H9 (cell line): Measurements from ENCODE around the gene ACTRT1. TPM values are rescaled to one million over a fixed set of nuclear protein-coding genes. Genes with fewer than 3 reads are reported as not detected.

ENCODE experiments used
- DNase-seq: peaks from one replicate; pipeline ENCODE4 v3.0.0-alpha.2; 2017
- H2AFZ ChIP-seq: one replicate; pipeline ENCODE4 v1.6.1; 2013; ENCODE audit warnings: mild to moderate bottlenecking, low read length, control low read depth, moderate library complexity
- H2AK5ac ChIP-seq: 2 replicates; pipeline ENCODE4 v1.6.1; 2013; ENCODE audit warnings: low read length, control low read depth, mixed read lengths; ENCODE audit not compliant: insufficient read length
- H2BK120ac ChIP-seq: one replicate; pipeline ENCODE4 v1.6.1; 2013; ENCODE audit warnings: low read depth, mild to moderate bottlenecking, low read length, control low read depth, inconsistent platforms; ENCODE audit not compliant: poor library complexity, severe bottlenecking
- H2BK12ac ChIP-seq: 2 replicates; pipeline ENCODE4 v1.6.1; 2013; ENCODE audit warnings: low read length, control low read depth, mixed read lengths, low read depth; ENCODE audit not compliant: insufficient read length
- H2BK15ac ChIP-seq: 2 replicates; pipeline ENCODE4 v1.6.1; 2013; ENCODE audit warnings: low read depth, low read length, control low read depth
- H2BK20ac ChIP-seq: one replicate; pipeline ENCODE4 v1.6.1; 2013; ENCODE audit warnings: low read depth, mild to moderate bottlenecking, low read length, control low read depth, inconsistent platforms; ENCODE audit not compliant: poor library complexity, severe bottlenecking
- H2BK5ac ChIP-seq: 2 replicates; pipeline ENCODE4 v1.6.1; 2013; ENCODE audit warnings: low read length, control low read depth, mixed read lengths; ENCODE audit not compliant: insufficient read length
- H3K14ac ChIP-seq: 2 replicates; pipeline ENCODE4 v1.6.1; 2013; ENCODE audit warnings: low read length, control low read depth; ENCODE audit not compliant: insufficient read depth
- H3K18ac ChIP-seq: 2 replicates; pipeline ENCODE4 v1.6.1; 2013; ENCODE audit warnings: low read depth, mild to moderate bottlenecking, mixed read lengths, low read length, control low read depth; ENCODE audit not compliant: insufficient read length
- H3K23ac ChIP-seq: 2 replicates; pipeline ENCODE4 v1.6.1; 2013; ENCODE audit warnings: low read length, control low read depth, mixed read lengths, low read depth; ENCODE audit not compliant: insufficient read length
- H3K23me2 ChIP-seq: 2 replicates; pipeline ENCODE4 v1.6.1; 2013; ENCODE audit warnings: low read depth, mild to moderate bottlenecking, mixed read lengths, low read length, control low read depth; ENCODE audit not compliant: insufficient read length, poor library complexity, severe bottlenecking
- H3K27ac ChIP-seq: 2 replicates; pipeline ENCODE4 v1.5.1; 2013; ENCODE audit warnings: low read length, control low read depth, mixed read lengths, low read depth; ENCODE audit not compliant: insufficient read length
- H3K27me3 ChIP-seq: 2 replicates; pipeline ENCODE4 v1.6.1; 2013; ENCODE audit warnings: low read length, control low read depth, inconsistent platforms; ENCODE audit not compliant: insufficient read depth
- H3K4ac ChIP-seq: 2 replicates; pipeline ENCODE4 v1.6.1; 2013; ENCODE audit warnings: low read depth, mild to moderate bottlenecking, control low read depth, inconsistent platforms, low read length, moderate library complexity
- H3K4me1 ChIP-seq: 2 replicates; pipeline ENCODE4 v1.6.1; 2013; ENCODE audit warnings: low read length, control low read depth, inconsistent platforms; ENCODE audit not compliant: insufficient read depth
- H3K4me2 ChIP-seq: 2 replicates; pipeline ENCODE4 v1.6.1; 2013; ENCODE audit warnings: low read length, control low read depth, mixed read lengths; ENCODE audit not compliant: insufficient read length, insufficient read depth
- H3K56ac ChIP-seq: 2 replicates; pipeline ENCODE4 v1.6.1; 2013; ENCODE audit warnings: low read depth, mild to moderate bottlenecking, mixed read lengths, low read length, control low read depth; ENCODE audit not compliant: insufficient read length
- H3K79me1 ChIP-seq: 2 replicates; pipeline ENCODE4 v1.6.1; 2013; ENCODE audit warnings: low read depth, mild to moderate bottlenecking, moderate library complexity, low read length, control low read depth, inconsistent platforms; ENCODE audit not compliant: insufficient read depth, poor library complexity, severe bottlenecking
- H3K79me2 ChIP-seq: 2 replicates; pipeline ENCODE4 v1.6.1; 2013; ENCODE audit warnings: low read length, control low read depth, inconsistent platforms; ENCODE audit not compliant: insufficient read depth
- H3K9ac ChIP-seq: 2 replicates; pipeline ENCODE4 v1.6.1; 2013; ENCODE audit warnings: low read length, control low read depth, mixed read lengths; ENCODE audit not compliant: insufficient read length; ENCODE audit errors: extremely low read depth
- H3K9me3 ChIP-seq: one replicate; pipeline ENCODE4 v1.6.1; 2013; ENCODE audit warnings: low read depth, low read length, inconsistent platforms; ENCODE audit not compliant: control insufficient read depth
- H3T11ph ChIP-seq: one replicate; pipeline ENCODE4 v1.6.1; 2013; ENCODE audit warnings: mild to moderate bottlenecking, low read length, control low read depth, inconsistent platforms
- H4K20me1 ChIP-seq: one replicate; pipeline ENCODE4 v1.6.1; 2013; ENCODE audit not compliant: control insufficient read depth, insufficient read length, insufficient read depth
- H4K5ac ChIP-seq: 2 replicates; pipeline ENCODE4 v1.6.1; 2013; ENCODE audit warnings: low read depth, mild to moderate bottlenecking, mixed read lengths, low read length, control low read depth; ENCODE audit not compliant: insufficient read length
- H4K8ac ChIP-seq: replicated peaks from 2 replicates; pipeline ENCODE4 v1.6.1; 2013; ENCODE audit warnings: low read length, control low read depth, mixed read lengths, low read depth; ENCODE audit not compliant: insufficient read length
- H4K91ac ChIP-seq: 2 replicates; pipeline ENCODE4 v1.6.1; 2013; ENCODE audit warnings: low read depth, mild to moderate bottlenecking, moderate library complexity, mixed read lengths, low read length, control low read depth; ENCODE audit not compliant: insufficient read length
- H3K27ac Mint-ChIP-seq, 3 experiments: 2 replicates in 2 of 3; 3 replicates in 1 of 3; pipeline ENCODE4 v1.8.0; 2020 to 2021; ENCODE audit warnings: mixed read lengths in 3 of 3, mild to moderate bottlenecking in 1 of 3, moderate library complexity in 1 of 3
- H3K27me3 Mint-ChIP-seq: 2 replicates; pipeline ENCODE4 v1.8.0; 2021; ENCODE audit warnings: low read depth, mild to moderate bottlenecking, moderate library complexity, mixed read lengths
- H3K36me3 Mint-ChIP-seq, 3 experiments: 2 replicates in 2 of 3; 3 replicates in 1 of 3; pipeline ENCODE4 v1.8.0; 2020 to 2021; ENCODE audit warnings: low read depth in 3 of 3, mixed read lengths in 3 of 3; ENCODE audit not compliant: insufficient read depth in 1 of 3
- H3K4me1 Mint-ChIP-seq, 2 experiments: 2 replicates each; pipeline ENCODE4 v1.8.0; 2020; ENCODE audit warnings: mixed read lengths in 2 of 2
- H3K4me3 Mint-ChIP-seq, 2 experiments: 2 replicates in 1 of 2; 3 replicates in 1 of 2; pipeline ENCODE4 v1.8.0; 2020 to 2021; ENCODE audit warnings: mild to moderate bottlenecking in 2 of 2, mixed read lengths in 2 of 2, moderate library complexity in 1 of 2
- H3K9me3 Mint-ChIP-seq, 2 experiments: 2 replicates in 1 of 2; 3 replicates in 1 of 2; pipeline ENCODE4 v1.8.0; 2020; ENCODE audit warnings: mild to moderate bottlenecking in 2 of 2, mixed read lengths in 2 of 2, moderate library complexity in 1 of 2
- total RNA-seq: library from RNA; stranded (reverse); gene quantifications from 2 replicates; pipeline ENCODE4 v1.2.1, GENCODE V29; 2021
- TF ChIP-seq, protein P1 (sequence below): fragments of 200-600 bp; sonication (generic); conservative IDR thresholded peaks from 3 replicates; pipeline ENCODE4 v1.8.0; 2021; ENCODE audit warnings: antibody characterized with exemption, mild to moderate bottlenecking

The ACTRT1 gene
- total RNA-seq, 1 experiment from 2014 or later = not detected

DNA sequence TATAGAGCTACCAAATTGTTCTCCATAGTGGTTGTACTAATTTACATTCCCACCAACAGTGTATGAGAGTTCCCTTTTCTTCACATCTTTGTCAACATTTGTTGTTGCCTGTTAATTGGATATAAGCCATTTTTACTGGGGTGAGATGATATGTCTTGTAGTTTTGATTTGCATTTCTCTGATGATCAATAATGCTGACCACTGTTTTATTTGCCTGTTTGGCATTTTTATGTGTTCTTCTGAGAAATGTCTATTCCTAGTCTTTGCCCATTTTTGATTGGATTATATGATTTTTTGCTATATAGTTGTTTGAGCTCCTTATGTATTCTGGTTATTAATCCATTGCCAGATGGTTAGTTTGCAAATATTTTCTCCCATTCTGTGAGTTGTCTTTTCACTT, 44.3 kb downstream of the ACTRT1 start:
- no peaks in the 10 kb centered on the region for H3K79me2 ChIP-seq
- no peaks in the 10 kb centered on the region for H3K79me1 ChIP-seq
- H3K27me3 ChIP-seq = no peaks in the 10 kb centered on the region
- Mint-ChIP-seq H3K4me3 (no peak overlapping the region), H3K27ac (no peak overlapping the region), H3K27me3 (no peaks in the 10 kb centered on the region), H3K36me3 (peaks cover 0 to 2% (median 0%) of the 10 kb centered on the region in 3 experiments; a peak in 1 of 7 replicates), H3K9me3 (peaks cover 9 to 39% of the 10 kb centered on the region in 2 experiments), H3K4me1 (no peaks in the 10 kb centered on the region)
- no peak overlapping the region for H2BK12ac ChIP-seq
- no peak overlapping the region for H2BK15ac ChIP-seq
- H3K18ac ChIP-seq = no peak overlapping the region
- no peak overlapping the region for H2AFZ ChIP-seq
- H4K8ac ChIP-seq = no peak overlapping the region
- no peak overlapping the region for H3K27ac ChIP-seq
- no peaks in the 10 kb centered on the region for H3K9me3 ChIP-seq
- H4K20me1 ChIP-seq = no peaks in the 10 kb centered on the region
- no peak overlapping the region for H3K23ac ChIP-seq
- no peak overlapping the region for H3K56ac ChIP-seq
- H4K5ac ChIP-seq = no peak overlapping the region
- H3K4me2 ChIP-seq = no peak overlapping the region
- no peak overlapping the region for H3T11ph ChIP-seq
- no peak overlapping the region for H3K4ac ChIP-seq
- no peak overlapping the region for H2BK120ac ChIP-seq
- H2BK5ac ChIP-seq = no peak overlapping the region
- TF ChIP-seq, protein P1, sequence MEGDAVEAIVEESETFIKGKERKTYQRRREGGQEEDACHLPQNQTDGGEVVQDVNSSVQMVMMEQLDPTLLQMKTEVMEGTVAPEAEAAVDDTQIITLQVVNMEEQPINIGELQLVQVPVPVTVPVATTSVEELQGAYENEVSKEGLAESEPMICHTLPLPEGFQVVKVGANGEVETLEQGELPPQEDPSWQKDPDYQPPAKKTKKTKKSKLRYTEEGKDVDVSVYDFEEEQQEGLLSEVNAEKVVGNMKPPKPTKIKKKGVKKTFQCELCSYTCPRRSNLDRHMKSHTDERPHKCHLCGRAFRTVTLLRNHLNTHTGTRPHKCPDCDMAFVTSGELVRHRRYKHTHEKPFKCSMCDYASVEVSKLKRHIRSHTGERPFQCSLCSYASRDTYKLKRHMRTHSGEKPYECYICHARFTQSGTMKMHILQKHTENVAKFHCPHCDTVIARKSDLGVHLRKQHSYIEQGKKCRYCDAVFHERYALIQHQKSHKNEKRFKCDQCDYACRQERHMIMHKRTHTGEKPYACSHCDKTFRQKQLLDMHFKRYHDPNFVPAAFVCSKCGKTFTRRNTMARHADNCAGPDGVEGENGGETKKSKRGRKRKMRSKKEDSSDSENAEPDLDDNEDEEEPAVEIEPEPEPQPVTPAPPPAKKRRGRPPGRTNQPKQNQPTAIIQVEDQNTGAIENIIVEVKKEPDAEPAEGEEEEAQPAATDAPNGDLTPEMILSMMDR = no peak
- no peak overlapping the region for H2AK5ac ChIP-seq
- no peaks in the 10 kb centered on the region for H3K4me1 ChIP-seq
- H2BK20ac ChIP-seq = no peak overlapping the region
- H3K14ac ChIP-seq = no peak overlapping the region
- H4K91ac ChIP-seq = no peak overlapping the region
- H3K9ac ChIP-seq = no peak overlapping the region
- no peak for DNase-seq
- H3K23me2 ChIP-seq = no peaks in the 10 kb centered on the region
